DOHH2 (cell line): ENCODE data around the gene MSANTD3.

Source experiments
- H3F3A ChIP-seq: fragments of 200-600 bp; sonication (generic), shearing (Covaris generic); 2 replicates; pipeline ENCODE4 v1.6.0; 2016; ENCODE audit warnings: antibody characterized with exemption, mild to moderate bottlenecking; ENCODE audit not compliant: control insufficient read depth, insufficient read depth
- H3K27ac ChIP-seq: fragments of 200-600 bp; sonication (generic); 2 replicates; pipeline ENCODE4 v1.5.1; 2014; ENCODE audit warnings: low read depth, mild to moderate bottlenecking, low read length, moderate library complexity
- H3K27me3 ChIP-seq: fragments of 200-600 bp; sonication (generic); 2 replicates; pipeline ENCODE4 v1.6.1; 2014; ENCODE audit warnings: mild to moderate bottlenecking, low read length, mixed read lengths; ENCODE audit not compliant: control insufficient read depth
- H3K36me3 ChIP-seq: fragments of 200-600 bp; sonication (generic); 2 replicates; pipeline ENCODE4 v1.6.1; 2014; ENCODE audit warnings: mild to moderate bottlenecking, low read length, moderate library complexity, mixed read lengths; ENCODE audit not compliant: control insufficient read depth
- H3K4me1 ChIP-seq: fragments of 200-600 bp; sonication (generic); 2 replicates; pipeline ENCODE4 v1.6.1; 2014; ENCODE audit warnings: mild to moderate bottlenecking, low read length, mixed read lengths; ENCODE audit not compliant: control insufficient read depth
- H3K4me2 ChIP-seq: fragments of 200-600 bp; sonication (generic); 2 replicates; pipeline ENCODE4 v1.6.0; 2014; ENCODE audit warnings: mild to moderate bottlenecking, low read length, moderate library complexity
- H3K4me3 ChIP-seq: fragments of 200-600 bp; sonication (generic); 2 replicates; pipeline ENCODE4 v1.5.1; 2014; ENCODE audit warnings: mild to moderate bottlenecking, low read length, mixed read lengths
- H3K79me2 ChIP-seq: fragments of 200-600 bp; sonication (generic); 2 replicates; pipeline ENCODE4 v1.6.1; 2014; ENCODE audit warnings: mild to moderate bottlenecking, low read length, mixed read lengths; ENCODE audit not compliant: control insufficient read depth
- H3K9me2 ChIP-seq: fragments of 200-600 bp; sonication (generic); replicated peaks from 2 replicates; pipeline ENCODE4 v1.6.1; 2014; ENCODE audit warnings: mild to moderate bottlenecking, low read length, mixed read lengths; ENCODE audit not compliant: control insufficient read depth
- H3K9me3 ChIP-seq: fragments of 200-600 bp; sonication (generic); 2 replicates; pipeline ENCODE4 v1.6.1; 2014; ENCODE audit warnings: antibody characterized with exemption, low read length, mixed read lengths; ENCODE audit not compliant: control insufficient read depth, insufficient read depth
- H4K20me1 ChIP-seq: fragments of 200-600 bp; sonication (generic); 2 replicates; pipeline ENCODE4 v1.6.0; 2014; ENCODE audit warnings: low read depth, mild to moderate bottlenecking, antibody characterized with exemption, low read length, moderate library complexity; ENCODE audit not compliant: control insufficient read depth, insufficient read depth
- EZH2phosphoT487 ChIP-seq: fragments of 200-600 bp; sonication (generic); IDR thresholded peaks from 2 replicates; pipeline ENCODE4 v1.6.1; 2017; ENCODE audit warnings: borderline replicate concordance, mild to moderate bottlenecking, antibody characterized with exemption, low read length, moderate library complexity, mixed read lengths
- TF ChIP-seq, protein P1 (sequence below): fragments of 200-600 bp; sonication (generic); IDR thresholded peaks from one replicate; pipeline ENCODE4 v1.5.1; 2014; ENCODE audit warnings: antibody characterized with exemption, mild to moderate bottlenecking, low read depth, low read length; ENCODE audit not compliant: poor library complexity, severe bottlenecking

MSANTD3 gene

DNA sequence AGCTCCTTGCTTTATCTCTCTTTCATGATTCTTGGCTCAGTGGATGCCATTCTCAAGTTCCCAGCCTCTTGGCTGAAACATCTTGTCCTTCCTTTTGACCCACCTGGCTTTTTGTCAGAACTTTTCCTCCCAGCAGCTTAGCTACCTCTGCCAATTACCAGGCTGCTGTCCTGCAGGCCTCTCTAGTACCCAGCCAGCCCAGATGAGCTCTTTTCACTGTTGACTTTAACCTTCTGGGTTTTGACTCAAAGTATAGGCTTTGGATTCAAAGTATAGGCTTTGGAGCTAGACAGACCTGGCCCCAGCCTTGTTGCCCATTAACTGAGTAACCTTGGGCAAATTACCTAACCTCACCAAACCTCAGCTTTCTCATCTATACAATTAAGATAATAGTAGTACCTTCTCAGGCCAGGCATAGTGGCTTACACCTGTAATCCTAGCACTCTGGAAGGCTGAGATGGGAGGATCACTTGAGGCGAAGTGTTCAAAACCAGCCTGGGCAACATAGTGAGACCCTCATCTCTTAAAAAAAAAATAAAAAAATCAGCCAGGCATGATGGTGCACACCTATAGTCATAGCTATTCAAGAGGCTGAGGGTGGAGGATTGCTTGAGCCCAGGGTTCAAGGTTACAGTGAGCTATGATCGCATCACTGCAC, 39.4 kb downstream of the MSANTD3 start:
- Histone ChIP-seq H3F3A (no peaks in the 10 kb centered on the region), H3K4me3 (no peak overlapping the region), H3K36me3 (no peaks in the 10 kb centered on the region), H3K9me2 (no peaks in the 10 kb centered on the region), H3K4me2 (no peak overlapping the region), H3K27ac (no peak overlapping the region), H3K27me3 (peaks cover 4% of the 10 kb centered on the region), H4K20me1 (no peaks in the 10 kb centered on the region), H3K9me3 (no peaks in the 10 kb centered on the region), H3K79me2 (no peaks in the 10 kb centered on the region), H3K4me1 (no peaks in the 10 kb centered on the region)
- TF ChIP-seq, protein P1, sequence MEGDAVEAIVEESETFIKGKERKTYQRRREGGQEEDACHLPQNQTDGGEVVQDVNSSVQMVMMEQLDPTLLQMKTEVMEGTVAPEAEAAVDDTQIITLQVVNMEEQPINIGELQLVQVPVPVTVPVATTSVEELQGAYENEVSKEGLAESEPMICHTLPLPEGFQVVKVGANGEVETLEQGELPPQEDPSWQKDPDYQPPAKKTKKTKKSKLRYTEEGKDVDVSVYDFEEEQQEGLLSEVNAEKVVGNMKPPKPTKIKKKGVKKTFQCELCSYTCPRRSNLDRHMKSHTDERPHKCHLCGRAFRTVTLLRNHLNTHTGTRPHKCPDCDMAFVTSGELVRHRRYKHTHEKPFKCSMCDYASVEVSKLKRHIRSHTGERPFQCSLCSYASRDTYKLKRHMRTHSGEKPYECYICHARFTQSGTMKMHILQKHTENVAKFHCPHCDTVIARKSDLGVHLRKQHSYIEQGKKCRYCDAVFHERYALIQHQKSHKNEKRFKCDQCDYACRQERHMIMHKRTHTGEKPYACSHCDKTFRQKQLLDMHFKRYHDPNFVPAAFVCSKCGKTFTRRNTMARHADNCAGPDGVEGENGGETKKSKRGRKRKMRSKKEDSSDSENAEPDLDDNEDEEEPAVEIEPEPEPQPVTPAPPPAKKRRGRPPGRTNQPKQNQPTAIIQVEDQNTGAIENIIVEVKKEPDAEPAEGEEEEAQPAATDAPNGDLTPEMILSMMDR, result no peak
- no peak for TF ChIP-seq EZH2phosphoT487

DNA sequence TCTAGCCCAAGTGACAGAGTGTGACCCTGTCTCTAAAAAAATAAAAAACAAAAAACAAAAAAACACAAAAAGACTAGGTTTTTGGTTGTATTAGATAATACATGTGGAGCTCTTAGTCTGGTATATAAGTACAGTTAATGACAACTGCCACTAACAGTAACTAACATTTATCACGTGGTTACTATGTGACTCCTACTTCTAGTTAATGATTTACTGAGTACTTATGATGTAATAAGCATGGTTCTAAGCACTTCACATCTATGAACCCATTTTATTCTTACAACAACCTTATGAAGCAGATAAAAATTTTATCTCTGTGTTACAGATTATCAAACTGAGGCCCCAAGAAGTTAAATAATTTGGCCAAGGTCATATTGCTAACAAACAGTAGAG, 39.9 kb downstream of the MSANTD3 start:
- H3K27me3 ChIP-seq, result peaks cover 9% of the 10 kb centered on the region
- no peak overlapping the region for H3K4me3 ChIP-seq
- H3K4me1 ChIP-seq, result no peaks in the 10 kb centered on the region
- no peaks in the 10 kb centered on the region for H3K9me3 ChIP-seq
- no peaks in the 10 kb centered on the region for H3K79me2 ChIP-seq
- H3K4me2 ChIP-seq, result no peak overlapping the region
- no peak overlapping the region for H3K27ac ChIP-seq
- no peak for TF ChIP-seq EZH2phosphoT487
- TF ChIP-seq, protein P1, result no peak
- H3F3A ChIP-seq, result no peaks in the 10 kb centered on the region
- H4K20me1 ChIP-seq, result no peaks in the 10 kb centered on the region
- no peaks in the 10 kb centered on the region for H3K9me2 ChIP-seq
- H3K36me3 ChIP-seq, result no peaks in the 10 kb centered on the region

DNA sequence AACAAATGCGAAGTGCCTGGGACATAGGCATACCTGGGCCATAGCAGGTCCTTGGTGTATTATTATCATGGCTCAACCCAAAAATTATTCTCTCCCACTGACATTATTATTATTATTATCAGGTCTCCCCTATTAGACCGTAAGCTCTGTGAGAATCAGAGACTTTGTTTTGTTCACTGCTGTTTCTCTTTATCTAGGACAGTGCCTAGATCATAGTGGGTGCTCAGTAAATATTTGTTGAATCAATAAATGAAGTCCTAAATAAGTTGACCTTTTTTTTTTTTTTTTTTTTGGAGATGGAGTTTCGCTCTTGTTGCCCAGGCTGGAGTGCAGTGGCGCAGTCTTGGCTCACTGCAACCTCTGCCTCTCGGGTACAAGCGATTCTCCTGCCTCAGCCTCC, 41.1 kb downstream of the MSANTD3 start:
- TF ChIP-seq, protein P1, result no peak
- no peak for TF ChIP-seq EZH2phosphoT487
- Histone ChIP-seq H4K20me1 (no peaks in the 10 kb centered on the region), H3K36me3 (no peaks in the 10 kb centered on the region), H3K9me3 (no peaks in the 10 kb centered on the region), H3K4me3 (no peak overlapping the region), H3K4me2 (no peak overlapping the region), H3K27me3 (peaks cover 17% of the 10 kb centered on the region), H3K79me2 (no peaks in the 10 kb centered on the region), H3F3A (no peaks in the 10 kb centered on the region), H3K9me2 (no peaks in the 10 kb centered on the region), H3K27ac (no peak overlapping the region), H3K4me1 (peaks cover 7% of the 10 kb centered on the region)
